K562 (cell line): ENCODE measurements around the gene CACNA1A. TPM values are rescaled to one million over a fixed set of nuclear protein-coding genes. Genes with fewer than 3 reads are reported as not detected.
A peak's percentile ranks its signal among the peaks of the same experiment; 100 is the strongest.

Source experiments
- AFF1 ChIP-seq, 2 experiments: fragments of 450-650 bp; IDR thresholded peaks; 2 replicates each; pipeline ENCODE4 v1.6.1; 2018; ENCODE audit warnings: mild to moderate bottlenecking in 2 of 2, low read depth in 1 of 2; ENCODE audit not compliant: partially characterized antibody in 2 of 2
- ATF1 ChIP-seq, 2 experiments: fragments of 450-650 bp in 1 of 2; IDR thresholded peaks; 2 replicates each; pipeline ENCODE4 v1.6.1; 2016; ENCODE audit warnings: missing compliant biosample characterization in 1 of 2, missing genetic modification characterization in 1 of 2
- BDP1 ChIP-seq: IDR thresholded peaks from 3 replicates; pipeline ENCODE4 v1.6.1; 2011; ENCODE audit not compliant: insufficient read length, insufficient read depth
- C11orf30 ChIP-seq: fragments of 450-650 bp; IDR thresholded peaks from 2 replicates; pipeline ENCODE4 v1.6.1; 2016; ENCODE audit warnings: low read depth, mild to moderate bottlenecking
- CBFA2T2 ChIP-seq: fragments of 450-650 bp; conservative IDR thresholded peaks from 2 replicates; pipeline ENCODE4 v1.6.1; 2017; ENCODE audit warnings: mild to moderate bottlenecking
- EP300 ChIP-seq: IDR thresholded peaks from 2 replicates; pipeline ENCODE4 v1.6.1; 2012; ENCODE audit warnings: low read length, improper control_type of control experiment
- ETV1 ChIP-seq: fragments of 450-650 bp; conservative IDR thresholded peaks from 2 replicates; pipeline ENCODE4 v1.6.1; 2016; ENCODE audit warnings: missing genetic modification characterization, control low read depth, low read depth, missing compliant biosample characterization
- FOXK1 ChIP-seq: sonication (generic); formaldehyde crosslinking; IDR thresholded peaks from 2 replicates; pipeline ENCODE4 v1.8.0; 2022; ENCODE audit warnings: missing genetic modification reagents, mild to moderate bottlenecking, borderline replicate concordance
- NFIX ChIP-seq: fragments of 250-450 bp; sonication (Bioruptor Pico); IDR thresholded peaks from 2 replicates; pipeline ENCODE4 v1.4.0; 2020; ENCODE audit warnings: low read depth, mild to moderate bottlenecking, moderate library complexity
- PBX2 ChIP-seq, 2 experiments: IDR thresholded peaks in 1 of 2; conservative IDR thresholded peaks in 1 of 2; 2 replicates each; pipeline ENCODE4 v1.6.1; 2016; ENCODE audit warnings: low read depth in 2 of 2, mild to moderate bottlenecking in 1 of 2, missing compliant biosample characterization in 1 of 2, missing genetic modification characterization in 1 of 2, moderate library complexity in 1 of 2
- RAD51 ChIP-seq: fragments of 450-650 bp; IDR thresholded peaks from 2 replicates; pipeline ENCODE4 v1.7.1; 2016; ENCODE audit warnings: low read depth, mild to moderate bottlenecking, borderline replicate concordance
- RFX1 ChIP-seq: fragments of 450-650 bp; IDR thresholded peaks from 2 replicates; pipeline ENCODE4 v1.6.1; 2016; ENCODE audit warnings: mild to moderate bottlenecking, moderate library complexity
- SMAD4 ChIP-seq: fragments of 250-450 bp; sonication (Bioruptor Pico); conservative IDR thresholded peaks from 2 replicates; pipeline ENCODE4 v1.8.0; 2021; ENCODE audit warnings: inconsistent platforms, mild to moderate bottlenecking, moderate library complexity
- TBL1XR1 ChIP-seq, 2 experiments: IDR thresholded peaks; 2 replicates each; pipeline ENCODE4 v1.6.1; 2012; ENCODE audit warnings: improper control_type of control experiment in 2 of 2, low read length in 2 of 2, mild to moderate bottlenecking in 1 of 2
- USF2 ChIP-seq: sonication (generic); formaldehyde crosslinking; IDR thresholded peaks from 2 replicates; pipeline ENCODE4 v1.5.0; 2020; ENCODE audit warnings: missing genetic modification reagents
- ZNF263 ChIP-seq: sonication (generic); formaldehyde crosslinking; IDR thresholded peaks from 2 replicates; pipeline ENCODE4 v1.8.0; 2022; ENCODE audit warnings: mild to moderate bottlenecking, missing genetic modification reagents, borderline replicate concordance
- polyA plus RNA-seq, 8 experiments: library from polyadenylated mRNA; depleted of rRNA in 4 of 8; stranded (reverse) in 5 of 8; unstranded in 3 of 8; fragments of >200 nt; fragmentation: Nextera tagmentation in 2 of 8; fragmentation: Illumina TruSeq in 1 of 8; extraction: Ambion mirVana in 2 of 8; extraction: Trizol in 1 of 8; gene quantifications; 2 replicates each; pipeline versions ENCODE4 v1.2.1 to v1.2.3, GENCODE V29; 2011 to 2014; ENCODE audit warnings: inconsistent platforms in 1 of 8, missing spikeins in 1 of 8
- total RNA-seq, 7 experiments: library from RNA; depleted of rRNA in 6 of 7; stranded (reverse); fragments of >200 nt in 6 of 7; fragmentation: Illumina TruSeq in 2 of 7; extraction: Trizol in 2 of 7; gene quantifications; 2 replicates each; pipeline versions ENCODE4 v1.2.1 to v1.2.3, GENCODE V29; 2011 to 2021; ENCODE audit warnings: low replicate concordance in 1 of 7
- TF ChIP-seq, protein P1 (sequence below): fragments of 450-650 bp; formaldehyde crosslinking; IDR thresholded peaks from 2 replicates; pipeline ENCODE4 v1.4.0; 2020; ENCODE audit warnings: mild to moderate bottlenecking, mixed read lengths
- TF ChIP-seq, protein P2 (sequence below): fragments of 450-650 bp; IDR thresholded peaks from 2 replicates; pipeline ENCODE4 v1.6.1; 2016

Gene CACNA1A
- total and polyA plus RNA-seq, 9 of the 15 experiments (the other 6 are each of a cell fraction or from before 2014, with no cell fraction given) = 0.03 to 0.20 (median 0.09) TPM; not detected in 1

DNA sequence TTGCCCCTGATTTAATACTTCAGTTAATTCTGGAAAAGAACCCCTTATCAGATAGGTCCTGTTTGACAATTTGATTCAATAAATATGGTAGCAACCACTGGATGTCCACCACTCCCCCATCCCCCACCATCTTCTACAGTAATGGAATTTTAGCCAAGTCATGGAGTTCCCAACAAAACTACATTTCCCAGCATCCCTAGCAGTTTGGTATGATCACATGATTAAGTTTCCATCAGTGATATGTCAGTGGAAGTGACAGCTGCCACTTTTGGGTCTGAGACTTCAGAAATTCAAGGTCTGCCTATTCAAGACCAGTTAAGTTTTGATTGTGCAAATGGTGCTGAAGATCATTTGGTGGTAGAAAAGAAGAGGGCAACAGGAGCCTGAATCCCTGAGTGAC lies 85.5 kb downstream of the CACNA1A start (continued):
- peak in 1 of 2 experiments; percentile 36 for TF ChIP-seq AFF1 (IDR thresholded peaks at IDR 0.05; ENCODE audit: low read depth in 1 of 2, partially characterized antibody in 2 of 2)
- TF ChIP-seq, protein P1, sequence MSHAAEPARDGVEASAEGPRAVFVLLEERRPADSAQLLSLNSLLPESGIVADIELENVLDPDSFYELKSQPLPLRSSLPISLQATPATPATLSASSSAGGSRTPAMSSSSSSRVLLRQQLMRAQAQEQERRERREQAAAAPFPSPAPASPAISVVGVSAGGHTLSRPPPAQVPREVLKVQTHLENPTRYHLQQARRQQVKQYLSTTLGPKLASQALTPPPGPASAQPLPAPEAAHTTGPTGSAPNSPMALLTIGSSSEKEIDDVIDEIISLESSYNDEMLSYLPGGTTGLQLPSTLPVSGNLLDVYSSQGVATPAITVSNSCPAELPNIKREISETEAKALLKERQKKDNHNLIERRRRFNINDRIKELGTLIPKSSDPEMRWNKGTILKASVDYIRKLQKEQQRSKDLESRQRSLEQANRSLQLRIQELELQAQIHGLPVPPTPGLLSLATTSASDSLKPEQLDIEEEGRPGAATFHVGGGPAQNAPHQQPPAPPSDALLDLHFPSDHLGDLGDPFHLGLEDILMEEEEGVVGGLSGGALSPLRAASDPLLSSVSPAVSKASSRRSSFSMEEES (CRISPR knock-in tag) = peak; percentile 76
- peak; percentile 62 for TF ChIP-seq C11orf30
- TF ChIP-seq ATF1 (CRISPR knock-in tag; IDR thresholded peaks at IDR 0.05) = no peak
- no peak for TF ChIP-seq ATF1 (tag; IDR thresholded peaks at IDR 0.05)
- no peak for TF ChIP-seq NFIX (CRISPR knock-in tag)
- TF ChIP-seq CBFA2T2 = no peak
- no peak for TF ChIP-seq ZNF263 (CRISPR knock-in tag)
- TF ChIP-seq TBL1XR1 (IDR thresholded peaks at IDR 0.05; ENCODE audit: low read length in 2 of 2) = no peak
- peak; percentile 73 for TF ChIP-seq RAD51
- peak; percentile 79 for TF ChIP-seq USF2 (CRISPR knock-in tag)
- TF ChIP-seq, protein P2, sequence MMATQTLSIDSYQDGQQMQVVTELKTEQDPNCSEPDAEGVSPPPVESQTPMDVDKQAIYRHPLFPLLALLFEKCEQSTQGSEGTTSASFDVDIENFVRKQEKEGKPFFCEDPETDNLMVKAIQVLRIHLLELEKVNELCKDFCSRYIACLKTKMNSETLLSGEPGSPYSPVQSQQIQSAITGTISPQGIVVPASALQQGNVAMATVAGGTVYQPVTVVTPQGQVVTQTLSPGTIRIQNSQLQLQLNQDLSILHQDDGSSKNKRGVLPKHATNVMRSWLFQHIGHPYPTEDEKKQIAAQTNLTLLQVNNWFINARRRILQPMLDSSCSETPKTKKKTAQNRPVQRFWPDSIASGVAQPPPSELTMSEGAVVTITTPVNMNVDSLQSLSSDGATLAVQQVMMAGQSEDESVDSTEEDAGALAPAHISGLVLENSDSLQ = peak; percentile 88
- no peak for TF ChIP-seq RFX1
- no peak for TF ChIP-seq SMAD4 (CRISPR knock-in tag)
- no peak for TF ChIP-seq BDP1
- no peak for TF ChIP-seq PBX2 (CRISPR knock-in tag; IDR thresholded peaks at IDR 0.05; ENCODE audit: low read depth)
- TF ChIP-seq PBX2 (tag; conservative IDR thresholded peaks at IDR 0.05; ENCODE audit: low read depth) = peak; percentile 46
- no peak for TF ChIP-seq ETV1 (tag)
- TF ChIP-seq EP300 = no peak
- TF ChIP-seq FOXK1 (CRISPR knock-in tag) = no peak
